Activated CD4-positive, alpha-beta T cell treated with anti-CD3 and anti-CD28 coated beads for 24 hours (primary cell): Measurements from ENCODE around the gene TLCD5.

ENCODE experiments used
- DNase-seq, 2 donors: peaks; one replicate each; pipeline ENCODE4 v3.0.0-alpha.2; 2020; ENCODE audit warnings: low read depth in 2 of 2

TLCD5 gene

DNA sequence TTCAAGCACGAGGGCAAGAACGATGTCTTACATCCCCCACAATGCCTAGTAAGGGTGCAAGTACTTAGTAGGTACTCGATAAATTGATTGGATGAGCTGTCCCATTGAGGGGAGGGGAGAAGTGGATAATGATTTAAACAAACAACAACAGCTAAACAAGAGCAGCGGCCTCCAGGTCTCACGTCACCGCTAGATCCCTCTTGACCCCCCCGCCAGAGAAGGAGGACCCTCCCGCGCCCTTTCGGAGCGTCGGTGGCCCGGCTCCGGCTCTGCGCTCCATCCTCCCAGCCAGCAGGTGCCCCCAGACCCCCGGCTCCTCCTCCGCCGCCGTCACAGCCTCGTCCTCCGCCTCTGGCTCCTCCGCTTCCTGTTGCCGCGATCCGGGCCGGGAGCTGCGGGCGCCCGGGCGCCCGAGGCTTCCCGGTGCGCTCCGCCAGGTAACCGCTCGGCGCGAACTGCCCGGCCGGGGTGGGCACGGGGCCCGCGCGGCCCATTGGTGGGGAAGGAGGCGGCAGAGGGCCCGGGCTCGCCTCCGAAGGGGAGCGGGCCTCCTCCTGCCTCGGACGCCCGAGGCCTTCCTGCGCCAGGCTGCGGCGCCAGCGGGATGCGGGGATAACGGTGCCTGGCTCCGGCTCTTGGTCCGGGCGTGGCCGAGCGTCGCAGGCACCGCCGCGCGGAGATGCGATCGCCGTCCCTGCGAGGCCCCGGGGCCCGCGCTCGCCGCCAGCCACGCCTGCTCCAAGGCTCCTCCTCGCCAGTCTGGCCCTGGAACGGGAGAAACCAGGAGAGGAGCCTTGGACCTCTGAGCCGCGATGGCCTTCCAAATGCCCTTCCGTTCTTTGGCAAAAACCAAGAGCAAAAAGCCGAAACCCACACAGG is at the start of gene TLCD5:
Gene TLCD5, plus strand, starts transcription at position 368 of the 879 bp plus-strand sequence. CDS start 2,143 bp downstream, outside the sequence.
- peak; percentile 22 to 37 for DNase-seq

DNA sequence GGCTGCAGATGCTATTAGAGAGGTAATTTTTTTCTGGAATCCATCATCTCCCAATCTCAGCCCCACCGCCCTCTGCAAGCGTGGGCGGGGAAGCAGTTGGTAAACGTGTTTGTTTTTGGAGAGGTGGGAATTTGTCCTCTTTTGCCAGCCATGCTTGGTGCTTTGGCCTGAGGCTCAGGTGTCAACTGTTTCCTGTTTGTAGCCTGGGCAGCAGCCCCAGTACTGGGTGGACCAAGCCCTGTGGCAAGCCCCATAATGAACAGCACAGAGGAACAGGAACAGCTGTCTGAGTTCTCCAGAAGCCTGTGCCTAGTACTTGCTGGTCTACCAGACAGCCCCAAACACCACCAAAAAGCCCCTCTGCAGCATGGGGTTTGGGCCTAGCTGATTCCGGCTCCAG is 45.6 kb upstream of the TLCD5 start:
- no peak for DNase-seq

DNA sequence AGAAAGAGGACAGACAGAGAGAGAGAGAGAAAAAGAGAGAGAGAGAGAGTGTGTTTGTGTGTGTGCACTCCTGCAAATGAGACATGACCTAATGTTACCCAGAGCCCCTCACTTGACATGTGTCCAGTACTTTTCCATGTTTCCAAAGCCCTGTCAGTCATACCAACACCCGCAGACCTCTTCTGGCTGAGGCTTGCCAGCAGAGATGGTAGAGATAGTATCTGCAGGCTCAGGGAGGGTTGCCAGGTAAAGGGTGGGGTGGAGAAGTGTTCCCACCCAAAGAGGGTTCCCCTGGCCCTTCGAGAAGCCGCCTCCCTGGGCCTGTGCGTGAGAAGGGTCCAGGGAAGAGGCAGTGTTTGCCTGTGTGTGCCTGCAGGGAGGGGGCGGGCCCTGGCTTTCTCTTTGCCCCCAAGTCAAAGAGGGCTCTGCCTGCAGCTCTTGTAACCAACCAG is 44.5 kb upstream of the TLCD5 start:
- DNase-seq = no peak

DNA sequence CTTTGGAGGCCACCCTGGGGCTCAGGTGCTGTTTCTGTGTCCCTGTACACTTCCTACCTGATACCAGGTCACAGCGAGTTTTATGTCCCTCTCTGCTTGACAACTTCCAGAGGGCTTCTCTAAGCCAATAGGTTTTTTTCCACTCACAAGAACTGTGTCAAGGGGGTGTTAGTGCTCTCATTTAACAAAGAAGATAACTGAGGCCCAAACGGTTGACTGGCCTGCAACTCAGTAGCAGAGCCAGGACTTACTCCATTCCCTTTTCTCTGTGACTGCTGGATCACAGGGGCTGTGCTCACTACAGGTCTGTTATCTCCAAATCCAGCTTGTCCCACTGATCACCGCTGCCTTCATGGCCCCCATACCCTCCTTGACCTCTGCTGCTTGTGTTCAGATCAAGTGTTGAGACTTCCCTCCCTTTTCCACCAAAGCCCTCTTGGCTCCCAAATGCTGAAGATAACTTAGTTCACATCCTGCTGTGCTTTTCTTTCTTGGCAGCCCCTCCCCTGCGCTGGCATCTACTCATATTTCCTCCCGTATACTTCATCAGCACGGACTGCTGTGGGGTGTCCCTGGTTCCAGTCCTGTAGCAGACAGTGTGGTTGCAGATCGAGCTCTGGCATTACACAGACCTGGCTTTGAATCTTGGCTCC is 43.8 kb upstream of the TLCD5 start:
- no peak for DNase-seq

DNA sequence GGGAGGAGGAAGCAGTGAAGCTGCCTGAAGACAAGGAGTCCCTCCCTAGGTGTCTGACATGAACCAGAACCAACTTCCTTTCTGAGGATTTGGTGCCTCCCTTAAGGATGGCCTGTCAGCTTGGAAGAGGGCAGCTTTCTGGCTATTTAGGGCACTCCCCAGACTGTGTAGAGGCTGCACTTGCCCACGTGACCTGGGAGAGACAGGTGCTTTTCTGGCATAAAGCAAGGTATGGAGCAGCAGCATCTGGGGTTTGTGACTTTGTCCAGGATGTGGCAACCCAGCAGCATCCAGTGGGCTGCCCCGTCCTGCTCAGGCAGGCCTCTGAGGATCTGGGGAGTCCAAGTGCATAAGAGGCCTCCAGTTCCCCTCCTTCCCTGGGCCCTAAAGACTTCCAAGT is 42.0 kb upstream of the TLCD5 start:
- DNase-seq = no peak

DNA sequence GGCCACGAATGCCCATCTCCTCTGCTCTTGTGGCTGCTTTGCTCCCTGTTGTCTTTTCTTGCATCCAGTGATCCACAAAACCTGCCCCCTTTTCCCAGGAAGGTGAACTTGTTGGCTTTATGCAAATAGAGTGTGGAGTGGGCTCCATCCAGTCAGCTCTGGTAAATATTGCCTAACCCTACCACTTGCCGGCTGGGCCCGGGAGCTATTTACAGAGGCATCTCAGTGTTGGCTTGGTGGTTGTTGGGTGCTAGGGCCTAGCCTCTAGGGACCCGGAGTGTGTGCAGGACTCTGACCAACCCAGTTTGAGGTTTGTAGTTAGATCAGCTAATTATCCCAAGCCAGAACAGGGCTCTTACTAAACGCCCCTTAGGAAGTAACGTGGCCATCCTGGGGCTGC is 40.8 kb upstream of the TLCD5 start:
- no peak for DNase-seq

DNA sequence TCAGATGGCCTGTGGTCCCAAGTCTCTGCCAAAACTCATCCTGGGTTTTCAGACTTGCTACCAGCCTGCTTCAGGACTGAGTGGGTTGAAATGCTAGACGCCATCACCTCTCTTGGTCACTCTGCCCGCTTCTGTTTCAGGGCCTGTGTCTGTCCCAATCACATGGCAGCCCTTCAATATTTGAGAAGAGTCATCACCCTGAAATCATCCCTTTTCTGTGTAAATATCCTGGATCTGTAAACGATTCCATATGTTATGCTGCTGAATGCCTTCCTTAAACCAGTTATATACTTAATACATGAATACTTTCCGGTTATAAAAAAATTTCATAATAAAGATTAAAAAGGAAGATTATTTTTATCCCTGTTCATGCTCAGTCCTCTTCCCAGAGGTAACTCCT is 39.8 kb upstream of the TLCD5 start:
- no peak for DNase-seq

DNA sequence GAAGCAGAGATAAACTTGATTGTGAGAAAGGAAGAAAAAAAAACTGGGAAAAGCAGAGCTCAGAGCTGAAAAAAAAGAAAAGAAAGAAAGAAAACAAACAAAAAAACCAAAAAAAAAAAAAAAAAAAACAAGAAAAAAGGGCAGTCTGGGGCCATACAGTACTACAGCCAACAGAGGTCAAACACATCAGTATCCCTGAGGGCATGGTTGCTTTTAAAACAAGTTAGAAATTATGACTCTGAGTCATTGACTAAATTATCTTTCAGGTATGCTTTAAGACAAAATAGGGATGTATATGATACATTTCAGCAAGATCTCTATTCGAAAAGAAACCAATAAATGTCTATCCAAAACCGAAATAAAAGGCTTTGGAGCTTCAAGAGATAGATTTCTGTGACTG is 37.1 kb upstream of the TLCD5 start:
- no peak for DNase-seq

DNA sequence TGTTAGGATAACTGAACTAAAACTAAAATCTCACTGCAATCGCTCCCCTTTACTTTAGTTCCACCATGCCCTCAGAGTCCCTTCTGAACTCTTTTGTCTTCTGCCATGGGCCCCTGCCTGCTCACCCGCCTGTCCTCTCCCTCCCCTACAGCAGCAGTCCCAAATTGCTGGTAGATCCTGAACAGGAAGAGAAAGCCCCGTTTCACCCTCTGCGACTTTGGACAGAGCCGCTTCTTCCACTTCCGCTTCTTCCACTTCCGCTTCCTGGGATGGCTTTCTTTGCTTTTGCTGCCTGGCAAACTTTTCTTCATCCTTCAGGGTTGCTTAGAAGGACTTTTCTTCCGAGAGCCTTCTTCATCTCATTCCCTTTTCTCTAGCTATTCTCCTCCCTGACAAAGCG is 35.7 kb upstream of the TLCD5 start:
- no peak for DNase-seq

DNA sequence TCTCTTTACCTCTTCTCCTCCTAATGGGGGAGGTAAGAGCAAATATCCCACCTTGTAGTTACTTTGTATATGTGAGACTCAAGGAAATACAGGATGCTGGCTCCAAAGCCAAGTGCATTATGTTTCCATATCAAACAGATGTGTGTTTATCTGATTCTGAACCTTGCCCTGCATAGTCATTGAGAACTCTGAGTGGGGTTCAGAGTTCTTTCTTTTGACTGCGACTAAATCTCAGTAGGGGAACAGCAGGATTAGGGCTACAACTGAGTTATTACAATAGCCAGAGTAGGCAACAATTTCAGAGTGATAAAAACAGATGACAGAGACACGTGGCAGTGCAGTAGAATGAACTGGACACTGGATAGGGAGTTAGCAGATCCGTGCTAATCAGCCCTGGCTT is 34.1 kb upstream of the TLCD5 start:
- DNase-seq = no peak

DNA sequence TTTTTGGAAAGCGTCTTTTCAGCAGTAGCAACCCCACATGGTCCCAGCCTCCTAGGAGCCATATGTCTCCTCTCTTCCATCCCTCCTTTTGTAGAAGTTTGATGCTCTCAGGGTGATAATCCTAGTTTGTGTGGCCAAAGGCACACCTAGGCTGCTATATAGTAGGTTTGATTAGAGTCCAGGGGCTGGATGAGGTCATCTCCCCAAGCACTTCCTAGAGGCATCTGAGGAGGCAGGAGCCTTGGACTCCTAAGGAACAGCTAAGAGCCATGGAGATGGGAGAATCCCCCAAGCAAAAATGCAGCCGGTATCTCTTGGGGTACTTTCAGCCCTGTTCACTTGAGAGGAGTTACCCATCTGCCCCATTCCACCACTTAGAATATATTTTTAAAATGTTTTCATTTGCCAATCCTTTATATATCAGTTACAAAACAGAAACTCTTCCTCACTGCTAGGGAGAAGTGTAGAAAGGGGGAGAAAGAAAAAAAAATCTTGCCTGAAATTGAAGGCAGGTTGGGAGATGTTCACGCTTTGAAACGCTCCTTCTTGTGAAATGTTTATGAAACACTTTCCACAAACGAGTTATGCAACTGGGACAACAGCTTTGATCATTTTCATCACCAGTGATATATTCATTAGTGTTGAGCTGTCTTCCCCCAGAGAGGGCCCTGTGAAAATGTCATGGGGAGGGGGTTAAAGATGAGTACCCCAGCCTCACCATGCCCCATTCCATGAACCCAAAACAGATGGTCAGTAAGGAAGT is 31.9 kb upstream of the TLCD5 start:
- no peak for DNase-seq

DNA sequence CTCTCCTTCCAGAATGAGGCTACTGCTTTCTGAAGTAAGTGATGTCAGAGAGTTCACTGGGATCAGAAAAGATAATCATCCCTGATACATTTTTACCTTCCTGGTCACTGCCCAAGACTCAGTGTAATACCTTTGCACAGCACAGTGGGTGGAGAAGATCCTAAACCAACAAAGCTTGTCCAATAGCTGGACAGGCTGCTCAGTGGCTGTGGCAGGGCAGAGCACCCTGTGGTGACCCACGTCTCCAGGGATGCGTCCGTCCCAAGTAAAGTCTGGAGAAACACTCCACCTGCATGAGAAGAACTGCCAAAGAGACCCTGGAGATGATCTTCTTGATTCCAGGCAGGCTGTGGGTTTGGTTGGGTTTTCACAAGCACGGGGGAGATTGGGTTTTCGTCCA is 31.0 kb upstream of the TLCD5 start:
- no peak for DNase-seq

DNA sequence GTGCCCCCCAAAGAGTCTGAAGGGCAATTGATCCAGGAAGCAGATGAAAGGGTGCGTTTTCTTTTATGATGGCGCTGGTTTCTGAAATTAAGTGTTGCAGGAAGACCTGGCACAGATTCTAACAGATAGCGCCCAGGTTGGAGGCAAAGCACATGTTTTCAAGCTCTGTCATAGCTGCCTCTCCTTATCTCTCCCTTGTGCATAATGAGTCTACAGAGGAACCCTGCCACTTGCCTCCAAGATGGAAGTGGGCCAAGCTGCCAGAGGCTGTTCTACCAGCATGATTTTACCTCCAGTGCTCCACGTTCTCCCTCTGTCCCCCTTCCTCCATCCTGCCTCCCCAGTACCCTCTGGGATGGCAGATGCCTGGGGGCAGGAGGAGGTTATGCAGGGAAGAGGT is 30.0 kb upstream of the TLCD5 start:
- DNase-seq = no peak

DNA sequence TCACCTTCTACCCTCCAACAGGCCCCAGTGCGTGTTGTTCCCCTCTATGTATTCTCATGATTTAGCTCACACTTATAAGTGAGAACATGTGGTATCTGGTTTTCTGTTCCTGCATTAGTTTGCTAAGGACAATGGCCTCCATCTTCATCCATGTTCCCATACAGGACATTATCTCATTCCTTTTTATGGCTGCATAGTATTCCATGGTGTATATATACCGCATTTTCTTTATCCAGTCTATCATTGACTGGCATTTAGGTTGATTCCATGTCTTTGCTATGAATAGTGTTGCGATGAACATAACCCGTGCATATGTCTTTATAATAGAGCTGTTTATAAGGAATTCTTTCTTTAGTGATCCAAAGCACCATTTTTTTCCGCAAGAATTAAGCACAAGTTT is 28.5 kb upstream of the TLCD5 start:
- DNase-seq = no peak

DNA sequence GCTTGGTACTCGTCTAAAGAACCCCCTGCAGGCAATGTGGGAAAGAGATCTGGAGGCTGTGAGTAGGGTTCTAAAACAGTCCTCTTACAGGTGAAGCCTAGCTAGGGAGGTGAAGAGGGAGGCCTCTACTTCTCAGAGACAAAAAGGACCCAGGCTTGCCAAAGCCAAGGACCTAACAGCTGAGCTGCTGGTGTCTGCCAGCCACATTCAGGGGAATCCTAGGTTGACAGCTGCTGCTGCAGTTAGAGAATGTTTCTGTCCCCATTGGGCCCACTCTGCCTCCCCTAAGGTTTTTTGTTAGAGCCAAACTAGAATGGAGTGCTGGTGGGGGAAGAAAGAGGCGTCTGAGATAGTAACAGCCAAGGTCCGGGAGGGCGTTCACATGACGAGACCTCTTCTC is 26.6 kb upstream of the TLCD5 start:
- no peak for DNase-seq

DNA sequence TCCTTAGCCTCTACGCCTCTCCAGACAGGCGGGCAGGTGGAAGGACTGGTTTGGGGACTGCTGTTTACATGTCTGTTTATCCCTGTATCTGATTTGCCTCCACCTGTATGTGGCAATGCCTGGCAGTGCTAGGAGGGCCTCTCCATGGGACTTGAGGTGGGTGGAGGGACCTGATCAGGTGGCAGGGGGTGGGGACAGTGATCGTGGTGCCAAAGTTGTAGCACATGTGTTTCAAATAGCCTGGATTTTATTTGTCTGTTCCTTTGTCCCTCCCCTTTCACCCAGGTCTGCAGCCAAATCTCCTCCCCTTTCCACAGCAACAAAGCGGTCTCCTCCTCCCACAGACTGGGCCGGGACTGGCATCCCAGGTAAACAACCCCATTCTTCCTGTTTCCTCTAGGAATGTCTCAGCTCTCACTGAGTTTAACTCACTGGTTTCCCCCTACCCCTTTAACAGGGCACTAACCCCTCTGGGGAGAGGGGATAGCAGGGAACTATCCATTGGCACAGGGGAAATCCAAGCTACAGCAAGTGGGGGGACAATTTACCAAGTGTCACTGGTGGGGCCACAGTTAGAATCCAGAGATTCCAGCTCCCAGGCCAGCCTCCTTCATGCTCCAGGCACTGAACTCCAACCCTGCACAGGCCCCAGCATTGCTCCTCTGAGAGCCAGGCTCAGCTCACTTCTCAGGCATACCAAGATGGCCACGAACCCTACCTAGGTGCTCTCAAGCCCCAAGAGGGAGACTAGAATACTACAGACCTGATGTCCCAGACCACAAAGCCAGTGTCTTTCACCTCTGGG is 22.9 kb upstream of the TLCD5 start:
- DNase-seq = no peak

DNA sequence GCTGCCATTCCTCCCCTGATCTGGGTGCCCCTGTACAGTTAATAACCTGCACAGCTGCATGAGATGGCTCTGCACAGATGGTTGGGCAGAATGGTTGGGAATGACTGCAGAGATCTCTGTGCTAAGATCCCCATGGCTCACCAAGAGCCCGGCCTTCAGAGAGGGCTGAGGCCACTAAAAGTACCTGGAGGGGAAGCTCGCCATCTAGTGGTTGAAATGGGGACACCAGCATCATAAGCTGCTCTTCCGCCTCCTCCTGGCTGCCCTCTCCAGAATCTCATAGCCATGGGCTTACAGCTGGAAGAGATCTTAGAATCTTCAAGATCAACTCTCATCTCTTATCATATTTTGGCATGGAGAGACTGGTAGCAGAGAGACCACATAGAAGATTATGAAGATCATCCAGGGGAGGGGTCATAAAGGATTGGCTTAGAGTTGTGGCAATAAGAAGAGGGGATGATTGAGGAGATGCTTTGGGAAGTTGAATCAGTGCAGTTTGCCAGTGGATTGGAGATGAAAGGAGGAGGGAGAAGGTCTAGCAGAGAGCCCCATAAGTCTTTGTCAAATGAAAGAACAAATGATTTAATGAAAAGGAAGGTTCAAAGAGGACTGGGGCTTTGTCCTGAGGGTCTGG is 22.0 kb upstream of the TLCD5 start:
- peak; percentile 30 to 60 for DNase-seq

DNA sequence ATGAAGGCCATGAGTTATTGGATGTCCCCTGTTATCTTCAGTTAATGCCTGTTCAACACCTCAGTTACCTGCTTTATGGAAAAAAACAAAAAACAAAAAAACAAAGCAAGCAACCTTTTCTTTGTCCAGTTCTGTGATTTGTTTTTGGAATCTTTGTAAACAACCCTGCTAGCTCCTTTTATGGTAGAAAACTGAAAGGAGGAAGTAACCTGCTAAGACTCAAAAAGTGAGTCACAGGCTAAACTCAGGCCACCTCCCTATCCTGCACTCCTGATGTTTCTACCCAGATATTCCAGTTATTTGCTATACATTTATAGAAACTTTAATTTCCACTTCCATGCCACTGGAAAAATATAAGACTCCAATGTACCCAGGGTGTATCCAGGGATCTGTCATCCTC is 20.6 kb upstream of the TLCD5 start:
- no peak for DNase-seq

DNA sequence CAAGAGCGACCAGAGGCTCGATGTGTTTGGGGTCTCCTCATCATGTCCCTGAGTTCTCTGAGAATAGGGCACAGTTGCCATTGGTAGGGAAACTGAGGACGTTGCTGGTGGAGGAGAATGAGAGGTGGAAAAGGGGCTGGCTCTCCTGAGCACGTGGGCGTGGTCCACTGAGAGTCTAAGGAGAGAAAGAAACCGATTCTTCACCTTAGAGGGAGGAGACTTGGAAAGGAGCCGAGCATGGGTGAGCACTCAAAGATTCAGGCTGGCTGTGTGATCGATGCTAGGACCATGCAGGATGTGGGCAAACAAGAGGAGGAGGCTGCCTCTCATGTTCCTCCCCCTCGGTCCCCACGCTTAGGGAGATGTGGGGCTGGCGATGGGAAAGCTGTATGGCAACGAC is 19.8 kb upstream of the TLCD5 start:
- no peak for DNase-seq

DNA sequence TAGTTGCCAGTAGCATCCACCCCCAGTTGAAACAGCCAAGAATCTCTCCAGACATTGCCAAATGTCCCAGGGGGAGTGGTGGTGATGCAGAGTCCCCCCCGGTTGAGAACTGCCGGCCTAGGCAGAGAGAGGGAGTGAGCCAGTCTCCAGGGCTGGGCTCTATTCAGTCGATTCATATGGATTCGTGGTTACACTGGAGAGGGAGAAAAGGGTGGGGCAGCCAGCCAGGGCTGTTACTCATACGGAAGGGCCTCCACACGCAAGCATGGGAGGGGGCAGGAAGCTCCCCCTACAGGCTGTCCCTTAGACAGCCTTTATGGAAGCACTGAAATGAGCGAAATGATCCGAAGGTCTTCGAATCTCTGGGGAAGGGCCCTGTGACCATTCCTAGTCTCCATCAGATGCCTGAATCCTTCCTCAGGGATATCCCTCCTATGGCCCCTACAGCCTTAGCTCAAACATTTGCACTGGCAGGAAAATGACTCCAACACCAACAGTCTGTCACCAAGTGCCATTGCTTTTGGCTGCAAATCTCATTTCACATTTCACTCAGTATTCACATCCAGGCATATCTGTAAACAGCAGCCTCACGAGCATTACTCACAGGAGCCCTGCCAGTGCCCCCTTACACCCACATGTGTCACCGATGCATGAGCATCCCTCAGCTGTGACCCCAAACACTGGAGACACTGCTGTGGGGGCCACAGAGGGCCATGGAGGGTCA is 18.4 kb upstream of the TLCD5 start:
- no peak for DNase-seq

DNA sequence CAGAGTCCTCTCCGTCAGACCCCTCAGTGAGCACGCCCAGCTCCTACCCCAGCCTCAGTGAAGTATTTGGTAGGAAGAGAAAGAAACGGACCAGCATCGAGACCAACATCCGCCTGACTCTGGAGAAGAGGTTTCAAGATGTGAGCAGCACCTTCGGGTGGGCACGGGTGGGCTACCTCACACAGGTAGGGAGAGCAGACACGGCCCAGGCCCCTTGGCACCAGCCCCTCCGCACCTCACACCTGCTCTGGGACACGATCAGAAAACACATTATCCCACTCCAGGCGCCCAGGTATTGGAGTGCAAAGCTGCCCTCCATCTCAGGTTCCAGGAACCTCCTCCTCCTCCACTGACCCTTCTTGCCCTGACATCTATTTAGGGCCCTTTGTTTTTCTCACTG is 17.6 kb upstream of the TLCD5 start:
- no peak for DNase-seq
